ENCODE data around the gene ABCA4.

ABCA4 gene

DNA sequence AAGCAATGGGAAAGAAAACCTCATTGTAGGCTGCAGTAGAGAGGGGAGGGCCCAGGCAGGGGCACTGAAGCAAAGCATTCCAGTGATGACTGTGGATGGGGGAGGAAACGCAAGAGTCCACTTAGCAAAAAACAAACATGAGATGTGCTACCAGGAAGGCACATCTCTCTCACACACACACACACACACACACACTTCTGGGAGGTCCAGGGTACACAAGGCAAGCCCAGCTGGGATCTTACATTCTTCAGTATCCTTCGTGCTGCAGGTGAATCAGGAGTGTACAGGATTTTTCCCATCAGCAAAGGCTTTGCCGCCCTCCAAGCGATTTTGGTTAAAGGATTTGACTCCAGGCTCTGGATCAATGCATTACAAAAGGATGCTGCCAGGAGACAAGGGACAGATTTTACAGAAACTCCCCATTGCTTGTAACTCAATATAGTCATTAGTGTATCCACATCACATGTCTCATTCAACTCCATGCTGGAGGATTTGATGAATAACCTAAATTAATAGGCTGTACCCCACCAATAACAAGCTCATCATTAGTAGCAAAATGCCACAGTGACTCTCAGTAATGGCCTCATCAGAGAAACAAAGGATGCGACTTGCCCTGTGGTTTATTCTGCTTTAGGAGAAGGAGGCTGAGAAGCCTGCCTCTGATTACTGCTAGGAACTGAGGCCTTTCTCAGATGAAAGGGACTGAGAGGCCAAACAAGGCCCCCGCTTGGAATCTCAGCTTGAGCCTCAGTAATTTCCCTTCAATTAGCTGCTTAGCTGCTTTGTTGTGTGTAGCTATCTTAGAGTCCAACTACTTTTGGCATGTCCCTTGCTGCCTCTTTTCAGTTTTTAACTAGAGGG, 41.6 kb downstream of the ABCA4 start:
- DNase-seq: peak; percentile 73

DNA sequence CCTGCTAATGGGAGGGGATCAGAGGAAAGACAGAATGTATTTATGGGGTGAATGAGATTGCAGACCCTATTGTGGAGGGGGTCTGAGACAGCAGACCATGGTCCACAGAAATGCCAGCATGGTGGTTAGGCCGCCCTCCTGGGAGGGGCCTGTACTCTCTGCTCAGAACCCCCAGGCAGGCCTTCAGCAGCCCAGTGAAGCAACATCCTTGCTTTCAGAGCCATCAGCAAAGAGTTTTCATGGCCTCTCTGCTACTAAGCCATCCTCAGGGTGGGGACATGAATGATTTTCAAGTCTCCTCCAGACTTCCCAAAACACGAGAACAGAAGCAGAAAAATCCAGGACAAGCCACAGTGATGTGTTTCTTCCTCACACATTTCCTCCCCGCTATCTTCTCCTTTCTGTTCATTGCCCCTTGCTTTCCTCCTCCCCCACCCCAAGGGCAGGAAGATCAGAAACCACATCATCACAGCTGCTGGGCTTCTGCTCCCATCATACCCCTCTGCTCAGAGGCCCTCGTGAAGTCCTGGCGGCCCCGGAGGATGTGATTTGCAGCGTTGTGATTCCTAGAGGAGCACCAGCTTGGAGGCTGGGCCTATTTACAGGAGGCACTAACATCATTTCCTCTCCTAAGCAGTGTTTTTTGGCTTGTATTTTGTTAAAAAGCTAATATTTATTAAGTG, 48.0 kb downstream of the ABCA4 start:
- no peak for DNase-seq

DNA sequence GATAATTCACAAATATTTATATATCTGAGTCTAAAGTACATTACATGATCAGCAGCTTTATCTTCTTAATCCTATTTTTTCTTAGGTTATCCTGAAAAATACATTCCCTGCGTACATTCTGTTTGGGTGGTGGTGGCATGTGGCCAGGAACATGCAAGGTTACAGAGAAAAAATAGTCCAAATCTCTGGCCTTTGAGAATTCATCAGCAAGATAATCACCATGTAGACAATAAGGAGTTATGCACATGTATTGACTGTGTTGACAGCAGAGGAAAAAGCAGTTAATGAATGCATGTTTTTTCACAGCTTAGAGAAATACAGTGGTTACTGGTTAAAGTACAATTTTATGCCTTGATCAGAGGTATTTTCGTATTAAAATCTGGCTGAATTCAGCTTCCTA, 49.0 kb downstream of the ABCA4 start:
- no peak for DNase-seq

DNA sequence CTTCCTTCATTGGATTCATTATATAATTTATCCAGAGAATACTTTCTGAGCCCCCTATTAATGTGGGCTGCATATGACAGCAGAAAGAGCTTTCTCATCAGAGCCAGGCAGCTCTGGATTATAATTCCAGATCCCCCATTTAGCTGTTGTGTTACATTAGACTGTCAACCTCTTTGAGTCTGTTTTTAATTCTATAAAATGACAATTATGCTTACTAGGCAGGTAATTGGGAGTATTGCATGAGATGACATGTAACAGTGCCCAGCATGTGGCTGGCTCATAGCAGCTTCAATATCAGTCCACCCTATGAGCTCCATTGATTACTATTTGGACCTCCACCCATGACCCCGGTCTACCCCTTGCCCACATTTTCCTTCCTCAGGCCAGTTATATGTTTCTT, 49.6 kb downstream of the ABCA4 start:
- no peak for DNase-seq

DNA sequence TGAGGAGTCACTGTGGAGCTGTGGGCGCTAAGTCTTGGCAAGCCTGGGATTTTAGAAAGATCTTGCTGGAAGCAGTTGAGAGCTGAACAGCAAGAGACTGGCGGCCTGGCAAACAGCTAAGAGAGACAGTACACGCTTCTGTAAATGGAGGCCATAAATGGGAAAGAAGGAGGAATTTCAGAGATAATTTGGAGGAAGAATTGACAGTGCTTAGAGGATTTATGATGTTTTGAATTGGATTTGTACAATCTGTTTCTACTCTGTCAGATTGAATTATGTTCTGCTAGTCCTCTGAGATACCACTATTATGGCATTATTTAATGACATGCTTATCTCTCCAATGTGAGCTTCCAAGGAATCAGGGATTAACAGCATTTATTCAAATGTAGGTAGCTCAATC, 50.1 kb downstream of the ABCA4 start:
- DNase-seq: no peak

DNA sequence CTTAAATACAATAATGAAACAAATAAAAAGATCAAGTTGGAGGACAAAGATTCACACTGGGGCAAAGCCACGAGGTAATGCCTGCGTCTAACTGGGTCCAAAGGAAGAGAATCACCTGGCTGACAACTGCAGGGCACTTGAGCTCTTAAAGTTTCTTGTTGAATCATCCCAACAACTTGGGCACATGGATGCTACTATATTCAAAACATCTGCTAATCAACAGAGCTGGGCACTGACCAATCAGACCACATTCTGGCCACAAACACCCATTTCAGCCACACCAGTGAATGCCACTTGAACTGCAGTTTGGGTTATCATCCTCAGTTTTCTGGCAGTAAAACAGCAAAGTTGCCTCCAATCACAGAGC, 51.0 kb downstream of the ABCA4 start:
- DNase-seq: no peak

DNA sequence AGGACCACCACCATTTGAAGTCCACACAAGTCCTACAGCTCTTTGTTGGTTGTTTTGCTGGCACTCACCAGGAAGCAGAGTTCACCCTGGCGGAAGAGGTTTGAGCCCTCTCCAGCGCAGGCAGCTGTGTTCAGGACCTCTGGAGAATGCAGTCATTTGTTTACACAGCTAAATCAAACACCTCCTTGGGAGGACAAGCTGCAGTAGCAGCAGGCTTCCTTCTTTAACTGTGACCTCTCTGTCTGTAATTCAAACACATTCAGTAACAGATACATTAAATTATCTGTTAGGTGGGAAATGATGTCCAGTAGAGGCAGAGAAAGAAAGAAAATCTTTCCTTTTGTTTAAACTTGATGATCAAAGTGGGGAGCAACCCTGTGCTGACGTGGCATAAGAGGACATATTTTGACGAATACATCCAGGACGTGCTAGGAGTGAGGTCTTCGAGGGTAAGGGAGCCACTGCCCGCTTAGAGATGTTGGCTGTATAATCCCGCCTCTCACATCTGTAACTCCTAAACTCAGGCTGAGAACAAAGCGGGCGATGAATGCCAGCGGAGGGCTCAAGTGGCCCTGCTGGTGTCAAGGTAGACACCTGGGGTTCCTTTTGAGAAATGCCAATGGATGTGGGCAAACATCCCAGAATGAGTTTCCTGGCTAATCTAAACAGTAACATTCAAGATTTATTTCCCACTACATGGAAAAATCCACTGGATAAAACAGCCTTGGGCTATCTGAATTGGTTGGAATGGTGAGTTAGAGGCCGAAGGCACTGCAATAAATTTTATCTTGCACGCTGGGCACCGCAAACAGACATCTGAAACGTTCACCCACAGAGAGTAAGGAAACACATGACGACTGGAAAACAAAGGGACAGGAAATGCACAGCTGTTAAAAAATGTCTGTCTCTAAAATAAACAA, 51.7 kb downstream of the ABCA4 start:
- peak; percentile 92 for DNase-seq

DNA sequence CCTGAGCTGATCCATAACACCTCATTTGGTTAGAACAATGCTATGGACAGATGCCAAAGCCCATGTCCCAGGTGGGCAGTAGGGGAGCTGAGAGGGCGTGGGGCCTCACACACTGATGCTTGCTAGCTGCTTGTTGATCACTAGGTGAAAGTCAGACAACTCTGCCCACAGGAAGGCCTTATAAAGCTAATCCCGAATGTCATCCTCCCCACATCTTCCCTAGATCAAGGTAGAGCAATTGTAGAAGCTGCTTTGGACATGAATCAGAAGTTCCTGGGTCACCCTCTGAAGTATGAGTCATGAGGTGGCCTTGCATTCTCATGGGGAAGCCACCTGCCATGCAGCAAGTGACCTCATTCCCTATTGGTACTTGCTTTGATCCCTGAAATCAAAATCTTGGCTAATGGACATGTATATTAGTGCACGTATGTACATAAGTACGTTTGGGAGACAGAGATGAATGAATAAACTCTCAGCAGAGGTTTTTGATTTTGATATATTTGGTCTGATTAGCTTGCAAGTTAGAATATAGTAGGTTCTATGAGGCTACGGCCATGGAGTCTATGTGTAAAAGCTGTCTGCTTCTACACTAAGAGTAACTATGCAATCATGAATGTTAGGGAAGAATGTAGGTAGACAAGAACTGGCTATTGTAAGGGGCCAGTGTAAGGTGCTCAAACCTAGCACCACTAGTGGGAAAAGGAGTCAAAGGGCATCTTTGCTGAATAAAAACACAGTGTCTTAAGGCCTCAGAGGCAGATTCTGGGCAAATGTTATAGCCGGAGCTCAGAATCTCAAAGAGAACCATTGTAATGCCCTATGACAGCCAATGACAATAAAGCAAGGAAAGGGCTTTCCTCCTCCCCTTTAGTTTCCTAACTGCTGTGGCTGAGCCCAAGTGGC, 52.6 kb downstream of the ABCA4 start:
- DNase-seq: no peak

DNA sequence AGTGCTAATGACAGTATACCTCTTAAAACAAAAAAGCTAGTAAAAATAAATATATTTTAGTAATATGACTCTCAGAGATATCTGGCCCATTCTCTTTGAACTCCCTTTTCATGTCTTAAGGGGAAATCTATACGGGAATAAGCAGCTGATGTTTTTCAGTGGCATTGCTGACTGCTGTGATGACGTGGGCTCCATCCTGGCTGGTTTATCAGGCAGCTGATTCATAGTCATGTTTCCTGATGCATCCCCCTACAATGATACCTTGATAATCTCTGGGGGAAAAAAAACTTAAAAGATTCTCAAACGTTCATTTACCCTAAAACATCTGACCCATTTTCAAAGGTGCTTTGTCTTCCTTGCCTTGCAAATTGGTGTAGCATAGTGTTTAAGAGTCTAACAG, 53.8 kb downstream of the ABCA4 start:
- DNase-seq: no peak

DNA sequence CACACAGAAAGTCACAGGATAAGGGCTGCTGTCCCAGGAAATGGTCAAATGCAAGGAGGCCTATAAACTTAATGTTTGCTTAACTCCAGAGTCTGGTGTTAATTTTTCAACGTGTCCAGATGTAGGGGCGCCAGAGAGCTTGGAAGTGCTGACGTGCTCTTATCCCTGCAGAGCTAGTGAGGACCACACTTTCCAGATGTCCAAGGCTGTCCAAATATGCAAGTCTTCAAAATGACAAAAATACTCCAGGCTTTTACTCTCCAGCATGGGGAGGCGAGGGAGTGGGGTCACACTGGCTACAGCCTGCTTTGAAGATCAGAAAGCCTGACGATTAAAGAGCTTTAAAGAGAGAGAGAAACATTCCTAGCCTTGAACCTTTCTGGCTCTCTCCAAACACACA, 57.6 kb downstream of the ABCA4 start:
- no peak for DNase-seq

DNA sequence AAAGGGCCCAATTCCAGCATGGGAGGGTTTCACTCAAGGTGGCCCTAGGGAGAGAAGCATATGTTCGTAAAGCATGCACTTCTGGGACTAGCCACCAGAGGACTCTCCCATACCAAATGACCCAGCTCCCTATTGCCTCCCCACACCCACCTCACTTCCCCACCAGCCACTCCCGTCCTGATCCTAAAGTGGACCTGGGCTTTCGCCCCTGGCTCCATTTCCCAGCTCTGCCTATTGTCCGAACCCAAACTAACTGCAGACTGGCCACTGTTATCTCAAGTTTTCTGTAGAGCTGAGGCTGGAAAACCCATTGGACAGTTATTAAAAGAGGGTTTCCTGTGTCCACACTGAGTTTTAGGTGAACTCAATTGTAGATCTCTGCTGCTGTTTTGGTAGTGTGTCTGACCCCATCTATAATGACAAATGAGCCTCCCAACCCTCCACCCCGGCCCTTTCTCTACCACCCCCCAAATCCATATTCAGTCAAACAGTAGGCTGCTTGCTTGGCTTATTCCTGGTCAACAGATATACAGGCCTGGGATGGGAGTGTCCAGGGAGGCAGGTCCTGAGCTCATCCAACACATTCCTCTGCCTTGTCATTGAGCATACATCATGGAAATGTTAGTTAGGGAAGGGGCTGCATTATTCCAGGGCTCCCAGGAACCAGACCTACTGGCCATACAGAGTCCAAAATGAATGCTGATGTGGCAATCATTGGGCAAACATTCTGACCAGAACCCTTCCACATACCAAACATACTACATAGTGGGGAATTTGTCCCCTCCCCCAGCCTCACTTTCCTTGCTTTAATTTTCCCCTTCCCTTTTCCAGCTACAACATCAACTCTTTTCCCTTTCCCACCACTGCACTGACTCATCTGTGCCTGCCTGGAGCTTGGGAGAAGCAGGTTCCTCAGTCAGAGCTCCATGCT, 59.2 kb downstream of the ABCA4 start:
- DNase-seq: peak; percentile 66

DNA sequence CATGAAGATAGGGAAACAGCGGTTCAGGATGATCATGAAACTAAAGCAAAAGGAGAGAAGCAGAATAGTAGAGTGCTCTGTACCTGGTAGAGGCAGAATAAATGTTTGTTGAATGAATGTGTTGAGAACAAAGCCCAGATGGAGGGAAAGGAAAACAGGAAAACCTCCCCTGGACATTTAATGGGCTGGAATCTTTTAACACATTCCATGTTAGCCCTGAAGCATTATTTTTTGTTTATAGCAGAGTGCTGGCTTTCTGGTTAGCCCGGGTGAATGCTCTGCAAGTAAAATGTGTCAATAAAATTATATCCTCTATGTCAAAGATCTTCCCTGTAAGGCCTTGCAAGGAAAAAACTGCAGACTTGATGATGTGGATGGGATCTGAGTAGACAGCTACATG, 60.2 kb downstream of the ABCA4 start:
- no peak for DNase-seq

DNA sequence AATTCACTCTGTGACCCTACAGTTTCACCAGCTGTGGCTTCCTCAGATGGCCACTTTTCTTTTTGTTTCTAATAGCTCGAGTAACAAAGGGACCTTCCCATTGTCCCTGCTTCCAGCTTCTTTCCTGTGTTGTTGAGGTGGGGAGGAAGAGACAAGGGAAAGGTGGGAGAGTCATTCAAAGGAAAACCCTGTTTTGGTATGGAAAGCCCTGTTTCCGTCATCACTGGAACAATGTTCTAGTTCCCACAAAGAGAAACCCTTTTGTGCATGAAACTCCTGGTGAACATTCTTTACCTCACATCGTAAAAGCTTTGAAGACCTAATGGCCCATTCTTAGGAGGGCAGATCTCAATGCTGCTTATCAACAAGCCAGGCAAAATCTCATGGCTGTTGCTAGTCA, 62.2 kb downstream of the ABCA4 start:
- no peak for DNase-seq

DNA sequence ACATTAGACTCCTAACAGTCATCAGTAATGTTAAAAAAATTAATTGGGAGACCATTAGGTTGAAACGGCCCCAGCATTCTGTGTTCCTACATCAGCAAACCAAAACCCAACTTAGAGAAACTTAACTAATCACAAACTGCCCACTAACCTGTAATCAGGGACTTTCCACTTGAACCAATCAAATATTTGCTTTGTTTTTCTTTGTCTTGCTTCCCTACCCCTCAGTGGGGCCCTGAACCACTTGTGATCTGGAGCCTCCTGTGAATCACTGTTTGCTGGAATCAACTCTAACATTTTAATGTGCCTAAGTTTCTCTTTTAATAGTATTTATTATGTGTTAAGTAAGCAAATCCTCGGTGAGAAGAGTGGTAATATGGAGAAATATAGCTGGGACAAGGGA, 64.0 kb downstream of the ABCA4 start:
- no peak for DNase-seq

DNA sequence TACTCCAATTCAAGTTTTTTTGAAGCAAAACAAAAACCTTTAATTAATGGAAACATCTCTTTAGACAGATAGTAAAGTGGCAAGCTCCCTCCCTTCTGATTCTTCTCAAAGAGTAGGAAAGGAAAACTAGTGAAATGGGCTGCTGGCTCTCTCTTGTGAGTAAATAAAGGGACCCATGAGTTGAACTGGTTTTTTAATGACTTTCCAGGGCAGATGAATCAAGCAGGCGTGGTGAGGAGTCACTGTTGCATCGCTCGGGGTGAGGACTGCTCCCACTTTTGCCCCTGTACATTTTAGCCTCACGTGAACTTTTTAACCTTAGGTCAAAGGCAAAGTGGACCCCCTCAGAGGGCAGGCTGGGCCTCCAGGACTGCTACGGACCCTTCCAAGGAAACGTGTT, 64.8 kb downstream of the ABCA4 start:
- no peak for DNase-seq

DNA sequence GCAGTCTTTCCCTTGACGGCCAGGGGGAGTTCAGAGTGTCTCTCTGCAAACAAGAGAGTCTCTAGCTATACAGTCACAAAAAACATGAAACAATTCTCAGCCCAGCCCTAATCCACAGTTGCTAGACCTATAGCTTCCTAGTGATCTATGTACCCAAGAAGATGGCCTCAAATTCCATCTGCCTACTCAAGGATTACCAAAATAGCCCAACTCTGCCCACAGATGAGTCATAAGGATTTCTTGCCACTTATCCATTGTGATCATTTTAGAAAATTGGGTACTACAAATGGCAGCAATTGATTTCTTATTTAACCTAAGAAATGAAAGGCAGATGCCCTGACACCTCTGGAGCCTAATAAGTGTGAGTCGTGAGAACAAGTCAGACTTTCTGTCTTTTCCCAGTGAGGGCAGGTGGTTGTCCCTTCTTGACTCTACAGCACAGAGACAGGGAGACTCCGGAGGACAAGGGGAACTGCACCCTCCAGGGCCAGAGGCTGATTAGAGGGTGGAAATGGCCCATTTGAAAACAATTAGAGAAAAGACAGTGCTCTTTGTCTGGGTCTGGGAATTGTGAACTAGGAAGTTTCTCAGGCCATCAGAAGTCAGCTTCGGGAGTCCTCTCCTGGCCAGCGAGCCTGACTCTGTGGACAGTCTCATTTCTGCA, 65.4 kb downstream of the ABCA4 start:
- no peak for DNase-seq

DNA sequence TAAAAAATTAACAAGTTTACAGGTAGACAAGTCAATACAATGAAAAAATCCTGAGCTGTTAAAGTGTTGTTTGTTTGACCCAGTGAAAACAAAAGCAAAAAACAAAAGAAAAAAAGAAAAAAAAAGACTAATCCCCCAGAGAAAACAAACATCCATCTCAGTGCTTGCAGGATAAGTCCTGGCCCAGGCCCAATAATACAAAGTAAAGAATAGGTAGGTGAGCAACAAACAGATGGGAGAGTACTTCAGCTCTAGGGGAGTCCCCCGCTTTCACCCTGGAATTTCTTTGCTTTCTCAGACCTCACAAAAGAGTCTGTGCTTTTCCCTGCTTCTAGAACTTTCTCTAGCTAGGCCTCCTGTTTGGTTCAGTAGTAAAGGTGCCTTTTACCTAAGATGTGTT, 70.3 kb downstream of the ABCA4 start:
- DNase-seq: no peak

DNA sequence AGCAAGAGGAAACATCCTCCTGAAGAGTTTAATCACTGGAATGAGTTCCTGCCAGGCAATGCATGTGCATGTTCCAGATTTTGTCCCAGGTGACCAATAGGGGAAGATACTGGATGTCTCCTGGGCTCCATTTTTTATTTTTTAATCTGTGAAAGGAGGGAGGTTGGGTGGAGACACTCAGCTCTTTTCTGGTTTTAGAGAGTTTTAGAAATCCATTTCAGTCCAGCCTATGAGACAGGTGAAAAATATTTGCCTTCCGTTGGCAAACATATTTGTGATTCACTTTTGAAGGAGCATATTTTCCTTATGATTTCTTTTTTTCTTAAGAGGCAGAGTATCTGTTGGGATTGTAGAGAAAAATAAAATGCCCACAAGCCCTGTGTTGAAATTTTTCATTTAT, 70.7 kb downstream of the ABCA4 start:
- no peak for DNase-seq

DNA sequence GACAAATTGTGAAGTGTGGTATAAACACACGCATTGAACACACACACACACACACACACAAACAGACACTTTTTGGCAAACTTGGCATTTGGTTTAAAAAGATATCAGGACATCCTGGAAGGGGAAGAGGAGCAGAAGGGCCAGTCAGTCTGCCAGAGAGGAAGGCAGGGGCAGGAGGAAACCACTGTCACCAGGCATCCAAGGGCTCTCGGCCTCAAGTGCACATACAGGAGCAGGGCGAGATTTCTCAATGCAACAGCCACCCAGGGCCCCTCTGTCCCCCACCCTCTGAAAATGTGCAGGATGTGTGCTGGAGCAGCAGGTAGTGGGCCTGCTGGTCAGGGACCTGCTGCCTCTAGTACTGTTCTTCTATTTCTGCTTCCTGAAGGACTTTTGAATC, 71.2 kb downstream of the ABCA4 start:
- no peak for DNase-seq

DNA sequence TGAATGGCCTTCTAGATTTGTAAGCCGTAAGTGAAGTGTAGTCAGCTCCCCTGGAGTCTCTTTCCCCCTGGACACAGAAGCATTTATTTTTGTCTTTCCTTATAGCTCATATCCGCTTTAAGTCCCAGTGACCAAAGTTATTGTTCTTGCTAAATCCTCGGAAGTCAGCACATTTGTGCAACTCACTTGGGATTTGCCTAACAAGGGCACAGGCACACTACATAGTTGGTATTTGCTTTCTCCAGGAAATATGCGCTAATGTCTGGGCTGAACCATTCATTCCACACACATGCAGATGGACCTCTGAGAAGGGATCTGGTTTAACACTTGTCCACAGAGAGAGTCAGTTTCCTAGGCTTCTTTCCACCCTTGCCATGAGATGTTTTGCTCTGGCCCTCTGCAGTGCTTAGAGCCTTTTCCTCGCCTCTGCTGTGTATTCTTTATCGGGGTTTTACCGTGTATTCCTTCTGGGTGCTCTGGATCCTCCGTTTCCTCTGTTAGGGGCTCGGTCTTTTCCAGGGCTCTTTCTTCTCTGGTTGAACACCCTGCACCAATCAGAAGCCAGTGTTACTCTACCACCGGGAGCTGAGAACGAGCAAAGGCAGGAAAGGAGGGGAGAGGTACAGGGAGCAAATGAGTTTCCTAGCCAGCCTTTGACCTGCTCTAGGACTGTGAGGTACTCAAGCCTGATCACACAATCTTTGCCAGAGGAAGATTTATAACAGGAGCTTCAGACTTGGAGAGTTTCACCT, 72.4 kb downstream of the ABCA4 start:
- DNase-seq: no peak

All from NCI-H2029 (cell line).